Measurements from ENCODE around the gene FOXN1.
"Not testable (repeated sequence)": the region's sequence is repeated elsewhere in the genome, so short reads cannot be mapped to it uniquely, and the experiment has no call there.

FOXN1 gene

GRCh38 chr17:28501421-28502284 is 4.5 kb upstream of the FOXN1 start:
- DNase-seq: no peak

GRCh38 chr17:28503420-28503819 is 2.7 kb upstream of the FOXN1 start:
- no peak for DNase-seq

GRCh38 chr17:28506763-28507487 is 777 bp downstream of the FOXN1 start:
- DNase-seq: no peak

- no peak for DNase-seq
Measured at GRCh38 chr17:28507567-28508203, 1.5 kb downstream of the FOXN1 start.

GRCh38 chr17:28508211-28508724 is 2.1 kb downstream of the FOXN1 start:
- DNase-seq: no peak

- DNase-seq: no peak
Measured at GRCh38 chr17:28509789-28510188, 3.6 kb downstream of the FOXN1 start.

- no peak for DNase-seq
Measured at GRCh38 chr17:28511858-28512461, 5.8 kb downstream of the FOXN1 start.

- no peak for DNase-seq
Measured at GRCh38 chr17:28513476-28513875, 7.3 kb downstream of the FOXN1 start.

- DNase-seq: no peak
Measured at GRCh38 chr17:28514561-28515002, 8.4 kb downstream of the FOXN1 start.

- DNase-seq: no peak
Measured at GRCh38 chr17:28515518-28515917, 9.4 kb downstream of the FOXN1 start.

- DNase-seq: no peak
Measured at GRCh38 chr17:28518132-28518531, 12.0 kb downstream of the FOXN1 start.

GRCh38 chr17:28518578-28518977 is 12.4 kb downstream of the FOXN1 start:
- DNase-seq: no peak

GRCh38 chr17:28519236-28519635 is 13.1 kb downstream of the FOXN1 start:
- DNase-seq: no peak

GRCh38 chr17:28520687-28521086 is 14.5 kb downstream of the FOXN1 start:
- no peak for DNase-seq

GRCh38 chr17:28521311-28522085 is 15.3 kb downstream of the FOXN1 start:
- no peak for DNase-seq

GRCh38 chr17:28522281-28522680 is 16.1 kb downstream of the FOXN1 start:
- not testable (repeated sequence) for DNase-seq

GRCh38 chr17:28523186-28523585 is 17.0 kb downstream of the FOXN1 start:
- no peak for DNase-seq

- no peak for DNase-seq
Measured at GRCh38 chr17:28523876-28524275, 17.7 kb downstream of the FOXN1 start.

GRCh38 chr17:28524476-28525424 is 18.6 kb downstream of the FOXN1 start:
- DNase-seq: no peak

- DNase-seq: no peak
Measured at GRCh38 chr17:28526381-28526780, 20.2 kb downstream of the FOXN1 start.

- no peak for DNase-seq
Measured at GRCh38 chr17:28527181-28527681, 21.1 kb downstream of the FOXN1 start.

Data from CD4-positive, alpha-beta T cell treated with Interleukin-4 for 4 hours (primary cell).